NCI-H1092 treated with DMSO at 0.1 percent for 48 hours (cell line): ENCODE results near the gene SPRYD3.
"Not testable (repeated sequence)": the region's sequence is repeated elsewhere in the genome, so short reads cannot be mapped to it uniquely, and the experiment has no call there.

Experiments
- DNase-seq: peaks from one replicate; lab custom pipeline; 2025; lab: John Stamatoyannopoulos, UW

The SPRYD3 gene, protein sequence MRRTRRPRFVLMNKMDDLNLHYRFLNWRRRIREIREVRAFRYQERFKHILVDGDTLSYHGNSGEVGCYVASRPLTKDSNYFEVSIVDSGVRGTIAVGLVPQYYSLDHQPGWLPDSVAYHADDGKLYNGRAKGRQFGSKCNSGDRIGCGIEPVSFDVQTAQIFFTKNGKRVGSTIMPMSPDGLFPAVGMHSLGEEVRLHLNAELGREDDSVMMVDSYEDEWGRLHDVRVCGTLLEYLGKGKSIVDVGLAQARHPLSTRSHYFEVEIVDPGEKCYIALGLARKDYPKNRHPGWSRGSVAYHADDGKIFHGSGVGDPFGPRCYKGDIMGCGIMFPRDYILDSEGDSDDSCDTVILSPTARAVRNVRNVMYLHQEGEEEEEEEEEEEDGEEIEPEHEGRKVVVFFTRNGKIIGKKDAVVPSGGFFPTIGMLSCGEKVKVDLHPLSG

DNA sequence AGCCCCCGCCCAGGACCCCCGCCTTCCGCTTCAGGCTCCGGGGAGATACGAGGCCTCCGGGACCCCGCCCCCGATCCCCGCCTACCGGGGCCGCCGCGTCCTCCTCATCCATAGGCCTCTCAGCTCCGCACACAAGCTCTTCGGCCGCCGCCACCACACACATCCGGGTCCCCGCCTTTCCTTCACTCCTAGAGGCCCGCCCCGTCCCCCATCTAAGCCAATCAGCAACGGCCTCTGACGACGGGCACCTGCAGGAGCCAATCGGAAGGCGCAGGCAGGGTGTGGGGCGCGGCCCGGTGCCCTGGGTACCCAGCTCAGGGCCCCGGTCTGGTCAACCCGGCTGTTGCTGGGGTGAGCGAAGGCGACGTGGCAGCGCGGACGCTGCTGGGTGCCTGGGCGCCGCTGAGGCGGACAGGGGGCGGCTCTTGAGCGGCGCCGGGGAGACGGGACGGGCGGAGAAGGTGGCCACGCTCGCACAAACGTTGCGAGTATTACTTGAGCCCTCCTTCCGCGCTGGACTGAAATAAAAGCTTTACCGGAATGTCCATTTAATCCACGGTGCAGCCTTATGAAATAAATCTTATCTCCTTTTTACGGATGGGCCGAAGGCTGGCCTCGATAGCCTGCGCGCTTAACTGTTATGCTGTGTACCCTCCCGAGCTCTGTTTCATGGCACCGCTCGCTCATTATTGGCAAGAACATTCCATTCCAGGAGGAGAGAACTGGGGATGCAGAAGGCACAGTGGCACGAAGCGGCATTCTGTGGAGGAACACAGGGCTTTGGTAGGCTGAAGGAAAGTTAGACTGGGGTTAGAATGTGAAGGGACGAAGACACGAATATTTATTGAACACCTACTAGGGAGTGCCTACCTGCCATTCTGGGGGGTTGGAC is at the start of gene SPRYD3:
Gene SPRYD3 (minus strand): TSS at position 165 of the 892 bp plus-strand sequence. CDS start 57 bp downstream, at position 108.
- peak; percentile 93 for DNase-seq

DNA sequence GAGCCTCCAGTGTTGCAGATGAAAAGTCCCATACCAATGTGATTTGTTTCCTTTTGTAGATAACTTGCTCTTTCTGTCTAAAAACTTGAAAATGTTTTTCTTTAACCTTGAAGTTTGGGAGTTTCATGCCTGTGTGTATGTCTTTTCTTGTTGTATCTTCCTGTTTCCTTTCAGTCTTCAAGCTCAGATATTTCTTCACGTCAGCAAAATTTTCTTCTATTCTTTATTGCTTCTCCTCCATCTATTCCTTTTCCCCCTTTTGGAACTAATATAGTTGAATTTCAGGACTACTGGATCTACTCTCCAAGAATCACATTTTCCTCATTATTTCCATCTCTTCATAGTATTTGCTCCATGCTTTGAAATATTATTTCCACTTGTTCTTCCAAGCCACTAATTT is 48.0 kb upstream of the SPRYD3 start:
- DNase-seq, result no peak

DNA sequence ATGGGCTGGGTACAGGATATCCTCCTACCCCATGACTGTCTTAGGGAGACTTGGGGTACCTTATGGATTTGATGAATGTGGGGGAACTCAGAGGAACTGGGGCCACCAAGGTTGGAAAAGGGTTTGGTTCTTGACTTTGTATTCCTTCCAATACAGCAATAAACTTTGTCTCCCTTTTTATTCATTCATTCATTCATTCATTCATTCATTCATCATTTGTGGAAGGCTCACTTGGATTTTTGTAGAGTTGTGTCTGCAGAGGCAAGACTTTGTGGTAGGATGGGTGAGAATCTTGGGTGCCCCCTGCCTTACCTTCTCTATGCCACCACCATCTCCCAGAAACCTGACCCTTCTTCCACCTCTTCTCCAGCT is 45.1 kb upstream of the SPRYD3 start:
- DNase-seq, result no peak

DNA sequence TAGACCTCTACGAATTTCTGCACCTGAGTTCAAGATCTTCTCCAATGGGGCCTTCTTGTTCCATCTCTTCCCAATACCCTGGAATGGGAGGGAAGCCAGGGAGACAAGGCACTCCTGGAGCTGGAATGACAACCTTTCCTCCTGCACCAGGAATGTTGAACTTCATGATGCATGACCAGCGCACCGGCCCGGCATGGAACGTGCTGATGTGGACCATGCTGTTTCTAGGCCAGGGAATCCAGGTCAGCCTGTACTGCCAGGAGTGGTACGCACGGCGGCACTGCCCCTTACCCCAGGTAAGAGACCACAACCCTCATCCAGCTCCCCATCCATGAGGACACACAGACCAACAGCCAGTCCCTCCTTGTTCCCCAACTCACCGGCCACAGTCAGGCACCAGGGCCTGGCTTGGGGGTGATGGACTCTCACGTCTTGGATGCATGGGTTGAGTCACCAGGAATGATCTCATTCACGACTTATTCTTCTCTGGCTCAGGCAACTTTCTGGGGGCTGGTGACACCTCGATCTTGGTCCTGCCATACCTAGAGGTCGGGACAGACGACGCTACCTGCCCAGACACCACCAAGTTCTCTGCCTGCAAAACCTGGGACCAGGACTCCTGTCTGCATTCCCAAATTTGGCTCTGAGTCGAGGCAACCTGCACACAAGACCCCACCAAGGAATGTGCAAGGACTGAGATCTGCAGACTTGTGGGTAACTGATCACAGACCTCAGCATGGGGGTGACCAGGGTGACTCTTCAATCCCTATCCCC is 44.6 kb upstream of the SPRYD3 start:
- no peak for DNase-seq

DNA sequence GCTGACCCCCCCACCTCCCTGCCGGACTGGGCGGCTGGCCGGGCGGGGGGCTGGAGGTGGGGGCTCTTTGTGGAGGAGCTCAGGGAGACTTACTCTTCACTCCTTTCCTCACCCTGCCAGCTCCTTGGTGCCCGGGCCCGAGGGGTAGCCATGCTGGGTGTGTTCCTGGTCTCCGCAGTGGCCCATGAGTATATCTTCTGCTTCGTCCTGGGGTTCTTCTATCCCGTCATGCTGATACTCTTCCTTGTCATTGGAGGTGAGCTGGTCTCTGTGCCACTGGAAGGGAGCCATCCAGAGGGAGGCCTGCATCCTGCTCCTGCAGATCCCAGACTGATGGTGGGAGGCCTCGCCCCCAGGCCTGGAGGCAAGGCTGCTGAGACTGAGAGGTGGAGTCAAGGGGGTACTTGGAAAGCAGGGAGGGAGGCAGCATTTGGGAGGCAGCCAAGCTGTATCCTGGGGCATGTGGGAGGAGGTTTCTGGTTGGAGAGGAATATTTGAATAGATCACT is 43.8 kb upstream of the SPRYD3 start:
- no peak for DNase-seq

DNA sequence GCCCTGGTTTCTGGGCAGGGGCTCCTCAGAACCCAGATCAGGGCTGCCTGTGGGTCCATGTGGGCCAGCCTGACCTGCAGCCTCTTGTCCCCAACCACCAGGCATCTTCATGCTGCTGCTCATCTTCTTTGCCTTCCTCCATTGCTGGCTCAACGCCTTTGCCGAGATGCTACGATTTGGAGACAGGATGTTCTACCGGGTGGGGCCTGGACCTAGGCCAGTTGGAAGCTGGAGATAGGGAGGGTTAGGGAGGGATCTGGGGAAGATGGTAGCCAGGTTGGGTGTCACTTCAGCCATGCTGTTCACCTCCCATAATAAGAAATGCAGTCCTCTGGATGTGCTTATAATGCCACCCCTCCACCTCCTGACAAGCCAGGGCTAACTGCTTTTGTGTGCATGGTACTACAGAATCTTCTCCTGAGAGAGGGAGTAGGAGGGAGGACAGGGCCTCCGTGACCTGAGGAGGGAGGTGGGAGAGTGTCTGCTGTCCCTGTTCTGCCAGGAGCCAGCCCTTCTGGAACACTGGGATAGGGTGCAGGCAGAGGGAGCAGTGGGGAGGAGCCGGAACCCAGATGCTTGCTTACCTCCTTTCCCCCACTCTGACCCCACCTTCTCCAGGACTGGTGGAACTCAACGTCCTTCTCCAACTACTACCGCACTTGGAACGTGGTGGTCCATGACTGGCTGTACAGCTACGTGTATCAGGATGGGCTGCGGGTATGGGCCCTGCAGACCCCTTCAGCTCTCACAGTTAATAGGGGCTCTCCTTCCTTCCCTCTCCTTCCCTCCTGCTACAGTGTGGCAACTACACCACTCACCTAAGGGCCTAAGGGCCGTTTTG is 41.7 kb upstream of the SPRYD3 start:
- no peak for DNase-seq

DNA sequence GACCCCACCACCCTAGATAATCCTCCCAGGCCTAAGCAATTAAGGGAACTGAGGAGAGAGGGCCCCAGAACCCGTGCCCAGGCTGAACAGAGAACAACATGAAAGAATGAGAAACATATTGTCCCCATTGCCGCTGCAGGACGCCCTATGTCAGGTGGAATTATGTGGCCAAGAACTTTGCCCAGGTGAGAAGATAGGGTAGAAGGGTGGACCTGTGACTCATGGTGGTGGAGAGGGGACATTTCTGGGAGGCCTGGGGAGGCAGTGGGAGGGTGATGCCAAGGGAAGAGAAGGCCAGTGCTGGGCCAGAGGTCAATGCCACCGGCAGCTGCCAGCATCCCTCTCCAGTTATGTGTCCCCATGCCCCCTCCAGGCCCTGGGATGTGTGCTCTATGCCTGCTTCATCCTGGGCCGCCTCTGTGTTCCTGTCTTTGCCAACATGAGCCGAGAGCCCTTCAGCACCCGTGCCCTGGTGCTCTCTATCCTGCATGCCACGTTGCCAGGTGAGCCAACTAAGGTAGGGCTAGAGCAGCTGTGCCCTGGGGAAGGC is 39.6 kb upstream of the SPRYD3 start:
- no peak for DNase-seq

DNA sequence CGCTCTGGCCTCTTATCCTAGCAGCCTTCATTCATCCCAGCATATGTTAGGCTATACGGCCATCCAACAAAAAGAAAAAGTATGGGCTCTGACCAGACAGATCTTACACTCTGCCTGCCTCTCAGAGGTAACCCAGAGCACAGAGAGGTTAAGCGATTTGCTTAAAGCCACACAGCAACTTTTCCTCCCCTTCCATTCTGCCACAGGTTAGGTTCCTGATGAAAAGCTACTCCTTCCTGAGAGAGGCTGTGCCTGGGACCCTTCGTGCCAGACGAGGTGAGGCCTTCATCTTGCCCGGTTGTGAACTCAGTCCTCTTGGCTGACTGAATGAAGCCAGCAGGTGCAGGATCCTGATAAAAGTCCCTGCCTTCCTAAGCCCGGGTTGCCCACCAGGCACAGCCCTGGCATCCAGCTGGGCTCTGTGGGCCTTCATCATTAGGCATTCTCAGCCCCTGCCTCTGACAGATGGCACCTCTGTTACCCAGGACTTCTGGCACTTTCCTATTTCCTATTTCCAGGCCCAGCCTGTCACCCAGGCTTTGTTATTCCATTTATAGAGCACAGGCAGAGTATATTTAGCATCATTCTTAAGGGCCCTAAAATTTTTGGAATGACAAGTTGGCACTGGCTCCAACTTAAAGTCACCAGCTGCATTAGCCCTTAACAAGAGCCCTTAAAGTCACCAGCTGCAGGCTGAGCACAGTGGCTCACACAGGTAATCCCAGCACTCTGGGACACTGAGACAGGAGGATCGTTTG is 36.9 kb upstream of the SPRYD3 start:
- DNase-seq, result no peak

DNA sequence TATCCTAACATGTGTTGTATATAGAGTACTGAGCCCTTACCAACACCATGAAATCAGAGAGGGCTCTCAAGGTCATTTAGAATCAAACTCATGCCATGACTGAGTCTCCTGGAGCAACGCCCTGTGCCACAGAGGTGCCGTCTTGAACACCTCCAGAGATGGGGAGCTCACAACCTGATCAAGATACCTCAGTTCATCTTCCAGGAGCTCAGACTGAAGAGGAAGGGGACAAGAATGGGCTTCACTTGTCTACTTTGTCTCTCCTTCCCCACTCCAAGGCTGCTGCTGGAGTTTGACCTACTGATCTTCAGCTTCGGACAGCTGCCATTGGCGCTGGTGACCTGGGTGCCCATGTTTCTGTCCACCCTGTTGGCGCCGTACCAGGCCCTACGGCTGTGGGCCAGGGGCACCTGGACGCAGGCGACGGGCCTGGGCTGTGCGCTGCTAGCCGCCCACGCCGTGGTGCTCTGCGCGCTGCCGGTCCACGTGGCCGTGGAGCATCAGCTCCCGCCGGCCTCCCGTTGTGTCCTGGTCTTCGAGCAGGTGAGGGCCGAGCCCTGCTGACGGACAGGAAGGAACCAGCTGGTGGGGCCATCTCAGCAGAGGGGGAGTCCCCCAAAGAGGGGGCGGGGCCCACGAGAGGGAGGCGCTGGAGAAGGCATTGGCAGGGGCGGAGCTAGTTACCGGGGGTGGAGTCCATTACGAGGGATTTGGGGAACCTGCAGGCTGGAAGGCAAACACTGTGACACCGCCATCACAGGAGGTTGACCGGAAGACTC is 36.1 kb upstream of the SPRYD3 start:
- DNase-seq, result no peak

DNA sequence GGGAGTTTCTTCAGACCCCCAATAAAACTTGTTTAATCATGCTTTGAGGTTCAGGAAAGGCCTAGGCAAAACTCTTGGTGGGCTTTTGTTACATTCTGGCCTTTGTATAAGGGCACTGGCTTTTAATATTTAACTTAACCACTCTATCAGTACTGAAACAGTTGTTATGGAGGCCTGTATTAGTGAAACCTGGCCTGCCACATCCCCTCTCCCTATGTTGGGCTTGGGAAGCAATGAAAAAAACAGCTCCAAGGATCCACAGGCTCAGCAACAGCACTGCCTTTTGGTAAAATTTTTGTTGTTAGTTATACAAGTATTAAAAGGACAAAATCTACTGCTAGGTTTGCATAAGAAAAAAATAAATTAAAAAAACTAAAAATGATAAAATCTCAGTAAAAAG is 34.8 kb upstream of the SPRYD3 start:
- no peak for DNase-seq

DNA sequence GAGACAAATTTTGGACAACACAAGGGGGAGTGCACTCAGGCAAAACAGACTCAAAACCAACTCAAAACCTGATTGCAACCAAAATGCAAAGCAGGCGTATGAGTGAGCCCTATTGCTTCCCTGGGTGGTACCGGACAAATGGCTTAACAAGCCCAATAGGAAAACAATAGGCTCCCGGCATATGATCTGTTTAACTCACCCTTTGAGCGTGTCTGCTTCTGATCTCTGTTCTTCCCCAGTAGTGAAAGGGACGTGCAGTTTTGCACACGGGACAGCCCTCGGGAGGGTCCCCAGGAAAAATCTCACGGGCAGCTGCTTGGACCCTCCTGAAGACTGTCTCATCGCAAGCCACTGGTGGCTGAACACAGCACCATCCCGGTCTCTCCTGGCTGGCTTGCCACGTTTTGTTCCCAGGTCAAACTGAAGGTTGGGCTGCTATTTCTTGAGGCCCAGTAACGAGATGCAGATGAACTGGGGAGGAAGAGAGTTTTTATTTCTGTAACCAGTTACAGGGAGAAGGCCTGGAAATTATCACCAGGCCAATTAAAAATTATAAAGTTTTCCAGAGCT is 34.0 kb upstream of the SPRYD3 start:
- no peak for DNase-seq

DNA sequence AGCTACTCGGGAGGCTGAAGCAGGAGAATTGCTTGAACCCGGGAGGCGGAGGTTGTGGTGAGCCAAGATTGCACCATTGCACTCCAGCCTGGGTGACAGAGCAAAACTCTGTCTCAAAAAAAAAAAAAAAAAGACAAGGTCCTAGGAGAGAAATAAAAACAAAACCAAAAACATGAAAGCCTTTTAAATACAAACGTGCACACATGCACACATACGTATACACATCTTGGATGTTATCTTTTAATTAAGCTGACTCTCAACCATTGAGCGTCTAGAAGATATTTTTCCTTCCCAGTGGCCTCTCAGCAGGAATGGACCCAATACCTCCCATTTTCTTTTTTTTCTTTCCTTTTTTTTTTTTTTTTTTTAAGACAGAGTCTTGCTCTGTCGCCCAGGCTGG is 33.2 kb upstream of the SPRYD3 start:
- DNase-seq, result not testable (repeated sequence)

DNA sequence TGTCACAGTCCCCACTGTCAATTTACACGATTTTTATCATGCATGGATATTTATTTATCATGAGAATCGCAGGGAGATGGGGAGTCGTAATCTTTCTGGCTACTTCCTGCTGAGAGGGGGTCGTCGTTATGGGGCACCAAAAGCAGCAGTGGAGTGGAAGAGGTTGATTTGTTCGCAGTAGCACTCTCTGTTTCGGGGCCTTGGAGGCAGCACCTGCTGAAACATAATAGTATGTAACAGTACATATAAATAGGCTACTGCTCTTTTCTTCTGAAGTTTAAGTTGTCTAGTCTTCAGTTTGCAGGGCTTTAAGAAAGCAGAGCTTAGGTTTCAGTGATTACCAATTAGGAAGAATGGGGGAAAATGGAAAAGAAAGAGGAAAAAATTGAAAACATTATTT is 27.9 kb upstream of the SPRYD3 start:
- DNase-seq, result no peak

DNA sequence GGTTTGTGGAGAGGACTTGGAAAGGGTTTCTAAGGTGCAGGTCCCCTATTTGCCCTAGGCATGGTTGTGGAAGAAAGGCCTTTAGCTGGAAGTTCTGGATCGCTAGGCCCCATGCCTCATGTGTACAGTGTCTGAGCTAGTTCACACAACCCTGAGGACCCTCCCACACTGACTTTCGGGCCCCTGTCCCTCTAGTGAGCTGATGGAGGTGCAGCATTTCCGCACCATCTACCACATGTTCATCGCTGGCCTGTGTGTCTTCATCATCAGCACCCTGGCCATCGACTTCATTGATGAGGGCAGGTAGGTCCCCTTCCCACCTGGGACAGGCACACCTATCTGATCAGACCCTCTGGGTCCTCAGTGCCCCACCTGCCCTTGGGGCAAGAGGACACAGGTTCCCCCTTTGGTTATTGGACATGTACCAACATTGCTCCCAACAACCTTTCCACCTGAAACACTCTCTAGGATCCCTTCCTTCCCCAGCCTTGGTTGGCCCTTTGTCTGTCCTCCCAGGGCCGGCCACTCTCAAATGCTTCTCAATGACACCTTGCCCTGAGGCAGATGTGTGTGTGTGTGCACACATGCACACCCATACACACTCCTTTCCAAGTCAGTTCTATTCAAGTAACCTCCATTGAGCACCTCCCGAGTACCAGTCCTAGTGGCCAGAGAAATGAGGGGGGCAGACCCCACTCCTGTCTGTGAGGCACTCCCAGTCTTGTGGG is 26.7 kb upstream of the SPRYD3 start:
- no peak for DNase-seq

DNA sequence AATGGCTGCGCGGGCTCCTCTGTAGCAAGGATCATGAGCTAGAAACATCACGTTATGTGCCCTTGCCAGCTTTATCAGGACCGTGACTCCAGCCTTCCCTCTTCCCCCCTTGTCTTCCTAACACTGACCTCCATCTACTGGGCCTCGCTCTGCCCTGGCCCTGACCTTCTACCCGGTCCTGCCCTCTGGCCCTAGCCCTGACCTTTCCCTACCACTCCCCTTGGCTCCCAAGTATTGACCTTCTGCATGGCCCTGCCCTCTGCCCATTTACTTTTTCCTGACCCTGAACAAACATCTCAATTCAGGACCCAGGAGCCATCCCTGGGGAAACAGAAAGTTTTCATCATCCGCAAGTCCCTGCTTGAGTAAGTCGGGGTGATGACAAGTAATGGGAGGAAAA is 26.1 kb upstream of the SPRYD3 start:
- DNase-seq, result no peak

DNA sequence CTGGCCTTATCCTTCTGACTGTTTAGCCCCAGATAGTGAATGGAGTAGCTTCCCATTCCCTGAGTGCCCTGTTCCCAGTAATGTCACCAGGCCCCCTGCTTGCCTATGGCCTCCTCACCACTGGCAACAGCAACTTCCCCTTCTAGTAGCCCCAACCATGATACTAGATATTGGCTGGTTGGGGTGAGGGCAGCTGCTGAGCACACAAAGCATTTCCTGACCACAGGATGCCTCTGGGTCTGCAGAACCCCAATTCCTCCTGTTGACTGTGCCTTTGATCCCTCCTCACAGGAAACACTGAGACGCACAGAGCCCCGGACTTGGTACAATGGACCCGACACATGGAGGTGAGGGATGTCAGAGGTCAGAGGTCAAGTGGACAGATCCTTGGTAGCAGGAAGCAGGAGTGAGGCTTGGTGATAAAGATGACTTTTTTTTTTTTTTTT is 24.7 kb upstream of the SPRYD3 start:
- no peak for DNase-seq

DNA sequence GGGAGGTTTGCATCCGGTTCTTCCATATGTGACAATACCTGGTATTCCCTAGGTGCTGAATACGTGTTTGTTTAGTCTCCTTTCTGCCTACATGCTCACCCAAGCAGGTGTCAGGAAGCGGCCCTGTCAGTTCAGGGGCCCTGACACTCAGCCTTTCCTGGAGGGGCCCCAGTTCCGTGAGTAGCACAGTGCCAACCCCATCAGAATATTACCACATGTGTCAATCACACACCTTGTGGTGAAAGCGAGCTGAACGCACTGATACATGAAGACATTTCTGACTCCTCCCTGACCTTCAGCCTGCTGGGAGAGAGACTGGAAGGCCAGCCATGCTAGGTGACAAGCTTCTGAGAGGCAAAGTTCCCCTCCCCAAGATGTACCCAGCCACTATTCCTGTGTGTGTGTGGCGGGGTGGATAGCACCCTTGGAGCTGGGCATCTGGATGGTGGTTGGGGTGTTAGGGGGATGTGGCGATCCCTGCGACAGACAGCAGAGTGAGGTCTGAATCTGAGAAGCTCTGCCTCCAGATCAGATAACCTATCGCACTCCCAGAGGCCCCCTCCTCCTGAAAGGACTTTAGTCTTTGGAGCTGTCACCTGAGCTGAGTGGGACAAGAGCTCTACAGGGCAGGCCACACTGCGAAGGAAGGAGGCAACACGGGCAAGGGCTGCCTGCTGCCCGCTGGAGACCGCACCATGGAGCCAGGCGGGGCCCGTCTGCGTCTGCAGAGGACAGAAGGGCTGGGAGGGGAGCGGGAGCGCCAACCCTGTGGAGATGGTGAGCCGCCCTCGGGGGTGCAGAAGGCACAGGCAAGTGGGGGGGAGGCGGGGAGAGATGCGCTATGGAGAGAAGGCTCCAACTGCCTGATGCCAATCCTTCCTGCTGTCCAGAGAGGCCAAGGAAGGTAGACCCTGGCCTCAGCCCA is 24.0 kb upstream of the SPRYD3 start, which contains the start of gene SOAT2:
Gene SOAT2 (plus strand): TSS at position 604 of the 925 bp plus-strand sequence. CDS start 92 bp downstream, at position 696.
- no peak for DNase-seq
